CD4-positive, alpha-beta T cell (primary cell): ENCODE results near the gene MPIG6B. TPM values are rescaled to one million over a fixed set of nuclear protein-coding genes. Genes with fewer than 3 reads are reported as not detected.
A peak's percentile ranks its signal among the peaks of the same experiment; 100 is the strongest.

Experiments used
- ATAC-seq: fragments of 200-7000 bp; cut with Tn5 transposase; one replicate; pipeline ENCODE4 v1.10.0; 2022; ENCODE audit warnings: mild to moderate bottlenecking; ENCODE audit not compliant: poor library complexity
- CTCF ChIA-PET: fragments of 350-600 bp; sonication (Branson Sonifier 250); formaldehyde crosslinking; loops from one replicate; lab custom pipeline; 2021; ENCODE audit warnings: antibody characterized with exemption, inconsistent platforms; lab: Charles Lee
- POLR2A ChIA-PET: fragments of 350-600 bp; sonication (Branson Sonifier 250); formaldehyde crosslinking; loops from one replicate; lab custom pipeline; 2021; ENCODE audit warnings: antibody characterized with exemption, inconsistent platforms; lab: Charles Lee
- DNase-seq, 14 experiments: peaks; one replicate each; pipeline ENCODE4 v3.0.0-alpha.2; 2013 to 2020; ENCODE audit warnings: mixed read lengths in 2 of 14
- H3K27ac ChIP-seq, 2 donors: one replicate each; pipeline versions ENCODE4 v1.5.1 to v1.7.0; 2013; ENCODE audit warnings: low read length in 2 of 2, low read depth in 1 of 2, mild to moderate bottlenecking in 1 of 2
- H3K27me3 ChIP-seq, 2 experiments: 1 replicate in 1 of 2; 2 replicates in 1 of 2; pipeline versions ENCODE4 v1.6.1 to v1.7.0; 2013; ENCODE audit warnings: low read length in 2 of 2, control low read depth in 1 of 2, mild to moderate bottlenecking in 1 of 2, moderate library complexity in 1 of 2; ENCODE audit not compliant: insufficient read depth in 2 of 2, control insufficient read depth in 1 of 2
- H3K36me3 ChIP-seq: one replicate; pipeline ENCODE4 v1.6.1; 2013; ENCODE audit warnings: low read length, control low read depth; ENCODE audit not compliant: insufficient read depth
- H3K4me1 ChIP-seq: one replicate; pipeline ENCODE4 v1.6.1; 2013; ENCODE audit warnings: low read length, control low read depth; ENCODE audit not compliant: insufficient read depth
- H3K4me3 ChIP-seq: one replicate; pipeline ENCODE4 v1.5.1; 2013; ENCODE audit warnings: mild to moderate bottlenecking, low read length, moderate library complexity
- H3K9me3 ChIP-seq, 2 experiments: 1 replicate in 1 of 2; 2 replicates in 1 of 2; pipeline versions ENCODE4 v1.6.1 to v1.7.0; 2013; ENCODE audit warnings: low read length in 2 of 2, mild to moderate bottlenecking in 2 of 2, control low read depth in 1 of 2, moderate library complexity in 1 of 2; ENCODE audit not compliant: control insufficient read depth in 1 of 2, insufficient read depth in 1 of 2
- H3K27ac Mint-ChIP-seq: one replicate; pipeline ENCODE4 v1.8.0; 2020; ENCODE audit warnings: mixed read lengths
- H3K27me3 Mint-ChIP-seq: one replicate; pipeline ENCODE4 v1.8.0; 2021; ENCODE audit warnings: mixed read lengths
- H3K36me3 Mint-ChIP-seq: one replicate; pipeline ENCODE4 v1.8.0; 2021; ENCODE audit warnings: low read depth, mixed read lengths
- H3K4me1 Mint-ChIP-seq: one replicate; pipeline ENCODE4 v1.8.0; 2021; ENCODE audit warnings: low read depth, mixed read lengths
- H3K4me3 Mint-ChIP-seq: one replicate; pipeline ENCODE4 v1.8.0; 2020; ENCODE audit warnings: mild to moderate bottlenecking, mixed read lengths
- H3K9me3 Mint-ChIP-seq: one replicate; pipeline ENCODE4 v1.8.0; 2020; ENCODE audit warnings: mixed read lengths
- intact Hi-C, 2 experiments: fragments of 100-400 bp; cut with DNase I in 1 of 2; cut with micrococcal nuclease in 1 of 2; formaldehyde crosslinking; loops; one replicate each; pipeline versions ENCODE4 v1.15.1 to v1.9.0; 2023 to 2025; cut with DNase I, micrococcal nuclease
- total RNA-seq, 174 experiments: library from RNA in 2 of 174; stranded (reverse) in 2 of 174; gene quantifications; one replicate each; pipeline ENCODE4 v1.2.3 and lab custom pipeline; 2021 to 2026
- TF ChIP-seq, protein P1 (sequence below): fragments of 200-600 bp; IDR thresholded peaks from one replicate; pipeline ENCODE4 v1.8.0; 2022; ENCODE audit warnings: antibody characterized with exemption, mild to moderate bottlenecking

The MPIG6B gene
- total RNA-seq, 2 experiments from 2014 or later = 0.11 to 0.17 TPM

GRCh38 chr6:31734247-31734820 lies 11.2 kb downstream of the MPIG6B start:
- TF ChIP-seq, protein P1, sequence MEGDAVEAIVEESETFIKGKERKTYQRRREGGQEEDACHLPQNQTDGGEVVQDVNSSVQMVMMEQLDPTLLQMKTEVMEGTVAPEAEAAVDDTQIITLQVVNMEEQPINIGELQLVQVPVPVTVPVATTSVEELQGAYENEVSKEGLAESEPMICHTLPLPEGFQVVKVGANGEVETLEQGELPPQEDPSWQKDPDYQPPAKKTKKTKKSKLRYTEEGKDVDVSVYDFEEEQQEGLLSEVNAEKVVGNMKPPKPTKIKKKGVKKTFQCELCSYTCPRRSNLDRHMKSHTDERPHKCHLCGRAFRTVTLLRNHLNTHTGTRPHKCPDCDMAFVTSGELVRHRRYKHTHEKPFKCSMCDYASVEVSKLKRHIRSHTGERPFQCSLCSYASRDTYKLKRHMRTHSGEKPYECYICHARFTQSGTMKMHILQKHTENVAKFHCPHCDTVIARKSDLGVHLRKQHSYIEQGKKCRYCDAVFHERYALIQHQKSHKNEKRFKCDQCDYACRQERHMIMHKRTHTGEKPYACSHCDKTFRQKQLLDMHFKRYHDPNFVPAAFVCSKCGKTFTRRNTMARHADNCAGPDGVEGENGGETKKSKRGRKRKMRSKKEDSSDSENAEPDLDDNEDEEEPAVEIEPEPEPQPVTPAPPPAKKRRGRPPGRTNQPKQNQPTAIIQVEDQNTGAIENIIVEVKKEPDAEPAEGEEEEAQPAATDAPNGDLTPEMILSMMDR = no peak
- peak overlapping the region; percentile 85 for H3K27ac Mint-ChIP-seq
- Histone ChIP-seq H3K27me3 (no peaks in the 10 kb centered on the region), H3K36me3 (peaks cover 39% of the 10 kb centered on the region), H3K27ac (peak overlapping the region; percentile 89 to 90), H3K4me3 (peak overlapping the region; percentile 75), H3K9me3 (no peaks in the 10 kb centered on the region), H3K4me1 (peaks cover 73% of the 10 kb centered on the region)
- H3K4me1 Mint-ChIP-seq = peaks cover 84% of the 10 kb centered on the region
- ChIA-PET CTCF (interaction anchor here (2.0 kb wide), 1 partner anchor 35 kb away, joined by 4 read pairs; no protein-coding TSS in a partner anchor), POLR2A (interaction anchor here (0.5 to 1.9 kb wide), 3 partner anchors 80 to 1120 kb away, joined by 4 to 12 read pairs (median 5); partner anchors contain the start of genes HSPA1A and HSPA1L)
- H3K9me3 Mint-ChIP-seq = no peaks in the 10 kb centered on the region
- ATAC-seq = no peak
- peak overlapping the region; percentile 90 for H3K4me3 Mint-ChIP-seq
- H3K27me3 Mint-ChIP-seq = no peaks in the 10 kb centered on the region
- intact Hi-C loops = no loop called here
- DNase-seq = no peak
- H3K36me3 Mint-ChIP-seq = peaks cover 64% of the 10 kb centered on the region

GRCh38 chr6:31734821-31735406 lies 11.7 kb downstream of the MPIG6B start:
- POLR2A ChIA-PET = interaction anchor here (0.5 to 1.9 kb wide), 6 partner anchors 63 to 1120 kb away, joined by 3 to 12 read pairs (median 4); partner anchors contain the start of genes HSPA1A, HSPA1B and HSPA1L
- Histone ChIP-seq H3K27me3 (no peaks in the 10 kb centered on the region), H3K36me3 (peaks cover 39% of the 10 kb centered on the region), H3K4me3 (peak overlapping the region; percentile 75), H3K9me3 (no peaks in the 10 kb centered on the region), H3K27ac (peak overlapping the region; percentile 89 to 90), H3K4me1 (peaks cover 73% of the 10 kb centered on the region)
- CTCF ChIA-PET = interaction anchor here (2.0 kb wide), 1 partner anchor 35 kb away, joined by 4 read pairs; no protein-coding TSS in a partner anchor
- peak overlapping the region; percentile 90 for H3K4me3 Mint-ChIP-seq
- TF ChIP-seq, protein P1 = no peak
- no peaks in the 10 kb centered on the region for H3K27me3 Mint-ChIP-seq
- DNase-seq (peak in 11 of 14 experiments; percentile 35 to 87 (median 52)), ATAC-seq (peak; percentile 25)
- H3K4me1 Mint-ChIP-seq = peaks cover 87% of the 10 kb centered on the region
- no peaks in the 10 kb centered on the region for H3K9me3 Mint-ChIP-seq
- H3K27ac Mint-ChIP-seq = peak overlapping the region; percentile 85
- H3K36me3 Mint-ChIP-seq = peaks cover 63% of the 10 kb centered on the region
- intact Hi-C loops = loop anchor here in 1 of 2 experiments (5.0 kb wide), 2 partner anchors 33 to 82 kb away; partner anchors contain the start of genes ABHD16A, HSPA1A and HSPA1L

DNA sequence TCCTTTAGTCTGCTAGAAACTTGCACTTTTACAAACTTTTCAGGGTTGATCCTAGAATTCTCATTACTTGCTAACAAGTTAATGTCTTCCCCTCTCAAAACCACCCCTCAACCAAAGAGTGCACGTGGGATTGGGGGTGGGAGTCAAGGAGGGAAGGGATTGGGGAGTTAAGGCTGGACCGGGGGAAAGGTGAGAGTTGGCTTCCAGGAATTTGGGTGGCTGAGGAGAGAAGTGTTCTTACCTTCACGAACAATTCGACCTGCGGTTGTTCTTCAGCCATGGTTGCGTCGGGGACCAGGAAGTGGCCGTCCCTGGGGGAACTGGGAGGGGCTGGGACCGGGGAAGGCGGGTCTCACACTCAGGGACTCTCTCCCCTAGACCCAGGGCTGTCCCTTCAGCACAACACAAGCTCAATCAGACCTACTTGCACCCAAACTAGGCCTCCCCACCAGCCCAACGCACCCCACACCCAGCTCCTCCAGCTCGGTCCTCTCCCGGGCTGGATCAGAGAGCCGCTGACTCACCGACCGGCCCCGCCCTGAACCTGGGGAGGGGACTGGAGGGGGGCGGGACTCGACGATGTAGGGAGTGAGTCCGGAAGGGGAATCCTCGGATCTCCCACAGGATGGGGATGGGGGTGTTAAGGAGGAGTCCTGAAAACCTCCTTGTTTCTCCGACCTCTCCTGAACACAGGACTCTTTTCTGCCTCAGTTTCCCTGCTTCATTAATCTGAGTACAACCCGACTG lies 13.0 kb downstream of the MPIG6B start, which contains the start of gene CLIC1:
Gene CLIC1, minus strand, starts transcription at position 510 of the 747 bp plus-strand sequence. Its CDS starts 230 bp downstream, at position 280.
- intact Hi-C loops = loop anchor here in 1 of 2 experiments (5.0 kb wide), 2 partner anchors 34 to 81 kb away; partner anchors contain the start of genes ABHD16A, HSPA1A and HSPA1L
- peak; percentile 30 to 82 (median 70) for DNase-seq
- H3K4me3 Mint-ChIP-seq = peak within 1 kb of the TSS; percentile 90
- Histone ChIP-seq H3K9me3 (no peaks in the 10 kb centered on the region), H3K27ac (peak within 1 kb of the TSS; percentile 89 to 90), H3K4me3 (peak within 1 kb of the TSS; percentile 75), H3K36me3 (peaks cover 29% of the 10 kb centered on the region), H3K27me3 (no peaks in the 10 kb centered on the region), H3K4me1 (peaks cover 76% of the 10 kb centered on the region)
- H3K36me3 Mint-ChIP-seq = peaks cover 57% of the 10 kb centered on the region
- ATAC-seq = peak; percentile 19
- TF ChIP-seq, protein P1 = no peak
- ChIA-PET POLR2A (interaction anchor here (0.6 to 2.8 kb wide), 12 partner anchors 33 to 1236 kb away, joined by 3 to 15 read pairs (median 4); partner anchors contain the start of genes HSPA1A, HSPA1B, HSPA1L and LSM2), CTCF (interaction anchor here (1.3 to 2.9 kb wide), 4 partner anchors 55 to 94 kb away, joined by 7 to 12 read pairs (median 8); partner anchors contain the start of genes LSM2 and VARS1)
- H3K4me1 Mint-ChIP-seq = peaks cover 84% of the 10 kb centered on the region
- no peaks in the 10 kb centered on the region for H3K9me3 Mint-ChIP-seq
- peak within 1 kb of the TSS; percentile 85 for H3K27ac Mint-ChIP-seq
- no peaks in the 10 kb centered on the region for H3K27me3 Mint-ChIP-seq
